ENCODE data around the gene FBXO48.

FBXO48 gene

GRCh38 chr2:68463287-68463877 is 3.7 kb downstream of the FBXO48 start:
- H3K4me3 ChIP-seq (ENCODE audit: low read depth, low read length): no peak overlapping the region
- TF ChIP-seq, protein P1, sequence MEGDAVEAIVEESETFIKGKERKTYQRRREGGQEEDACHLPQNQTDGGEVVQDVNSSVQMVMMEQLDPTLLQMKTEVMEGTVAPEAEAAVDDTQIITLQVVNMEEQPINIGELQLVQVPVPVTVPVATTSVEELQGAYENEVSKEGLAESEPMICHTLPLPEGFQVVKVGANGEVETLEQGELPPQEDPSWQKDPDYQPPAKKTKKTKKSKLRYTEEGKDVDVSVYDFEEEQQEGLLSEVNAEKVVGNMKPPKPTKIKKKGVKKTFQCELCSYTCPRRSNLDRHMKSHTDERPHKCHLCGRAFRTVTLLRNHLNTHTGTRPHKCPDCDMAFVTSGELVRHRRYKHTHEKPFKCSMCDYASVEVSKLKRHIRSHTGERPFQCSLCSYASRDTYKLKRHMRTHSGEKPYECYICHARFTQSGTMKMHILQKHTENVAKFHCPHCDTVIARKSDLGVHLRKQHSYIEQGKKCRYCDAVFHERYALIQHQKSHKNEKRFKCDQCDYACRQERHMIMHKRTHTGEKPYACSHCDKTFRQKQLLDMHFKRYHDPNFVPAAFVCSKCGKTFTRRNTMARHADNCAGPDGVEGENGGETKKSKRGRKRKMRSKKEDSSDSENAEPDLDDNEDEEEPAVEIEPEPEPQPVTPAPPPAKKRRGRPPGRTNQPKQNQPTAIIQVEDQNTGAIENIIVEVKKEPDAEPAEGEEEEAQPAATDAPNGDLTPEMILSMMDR (IDR thresholded peaks at IDR 0.05; ENCODE audit: low read depth, low read length): peak; percentile 43; the same call in 1 of the 2 replicates

DNA sequence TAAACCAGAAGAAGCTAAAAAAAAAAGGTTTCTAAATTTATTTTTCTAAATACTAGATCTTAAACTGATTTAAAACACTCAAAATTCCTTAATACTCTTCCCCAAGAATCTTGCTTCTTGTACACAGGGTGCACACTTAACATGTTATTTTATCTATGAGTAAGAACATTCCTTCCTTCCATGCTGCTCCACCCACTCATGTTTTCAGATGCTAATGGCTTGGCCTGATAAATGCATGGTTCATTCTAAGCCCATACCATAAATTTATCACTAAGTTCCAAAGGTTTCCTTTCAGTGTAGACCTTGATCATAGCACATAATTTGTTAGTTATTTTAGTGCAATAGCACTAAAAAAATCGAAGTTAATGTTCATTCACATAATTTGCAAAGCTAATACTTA is 8.1 kb downstream of the FBXO48 start:
- TF ChIP-seq, protein P1 (IDR thresholded peaks at IDR 0.05; ENCODE audit: low read depth, low read length): no peak
- H3K4me3 ChIP-seq (ENCODE audit: low read depth, low read length): no peak overlapping the region

GRCh38 chr2:68456198-68456597 is 10.9 kb downstream of the FBXO48 start:
- no peak overlapping the region for H3K4me3 ChIP-seq (ENCODE audit: low read depth, low read length)
- TF ChIP-seq, protein P1 (IDR thresholded peaks at IDR 0.05; ENCODE audit: low read depth, low read length): no peak

DNA sequence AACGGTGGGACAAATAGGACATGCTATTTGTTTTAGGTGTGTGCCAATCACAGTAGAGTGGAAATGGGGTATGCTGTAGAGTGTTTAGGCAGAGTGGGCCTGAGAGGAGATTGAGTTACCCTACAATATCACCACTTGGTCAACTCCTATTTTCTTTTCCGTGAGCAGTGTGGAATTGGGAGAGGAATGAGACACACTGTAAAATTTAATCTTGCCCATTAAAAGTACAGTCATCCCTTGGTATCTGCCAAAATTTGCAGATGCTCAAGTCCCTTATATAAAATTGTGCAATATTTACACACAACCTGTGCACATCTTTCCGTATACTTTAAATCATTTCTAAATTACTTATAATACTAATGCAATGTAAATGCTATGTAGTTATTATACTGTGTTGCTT is 12.4 kb downstream of the FBXO48 start:
- TF ChIP-seq, protein P1 (IDR thresholded peaks at IDR 0.05; ENCODE audit: low read depth, low read length): no peak
- no peak overlapping the region for H3K4me3 ChIP-seq (ENCODE audit: low read depth, low read length)

- no peak overlapping the region for H3K4me3 ChIP-seq (ENCODE audit: low read depth, low read length)
- TF ChIP-seq, protein P1 (IDR thresholded peaks at IDR 0.05; ENCODE audit: low read depth, low read length): no peak
These were observed 13.2 kb downstream of the FBXO48 start for GRCh38 chr2:68453761-68454360.

GRCh38 chr2:68452158-68452900 is 14.8 kb downstream of the FBXO48 start:
- no peak overlapping the region for H3K4me3 ChIP-seq (ENCODE audit: low read depth, low read length)
- TF ChIP-seq, protein P1 (IDR thresholded peaks at IDR 0.05; ENCODE audit: low read depth, low read length): no peak

All from WI38 (cell line).